NCI-H510A (cell line): ENCODE data around the gene CRYGS.
"Not testable (repeated sequence)": the region's sequence is repeated elsewhere in the genome, so short reads cannot be mapped to it uniquely, and the experiment has no call there.

Experiments
- DNase-seq: peaks from one replicate; lab custom pipeline; 2025; lab: John Stamatoyannopoulos, UW

Gene CRYGS

DNA sequence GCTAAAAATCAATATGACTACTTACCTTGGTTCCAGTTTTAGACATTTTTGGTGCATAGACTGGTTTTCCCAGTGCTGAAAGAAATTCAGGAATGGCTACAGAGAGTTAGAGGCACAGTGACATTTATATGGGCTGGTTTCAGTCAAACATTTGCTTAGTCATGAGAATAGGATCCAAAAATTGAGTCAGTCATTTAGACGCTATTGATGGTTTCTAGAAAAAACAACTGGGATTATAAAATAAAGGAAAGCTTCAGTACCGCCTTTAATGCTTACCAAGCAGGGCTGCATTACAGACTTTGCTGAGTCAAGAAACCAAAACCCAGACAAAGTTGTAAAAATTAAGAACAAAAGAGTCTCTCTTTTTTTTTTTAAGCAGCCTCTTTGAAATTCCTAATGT lies at the start of gene CRYGS:
TSS of gene CRYGS (minus strand) at position 100 of the 400 bp plus-strand sequence. CDS start at position 46, 54 bp downstream.
- DNase-seq = no peak

DNA sequence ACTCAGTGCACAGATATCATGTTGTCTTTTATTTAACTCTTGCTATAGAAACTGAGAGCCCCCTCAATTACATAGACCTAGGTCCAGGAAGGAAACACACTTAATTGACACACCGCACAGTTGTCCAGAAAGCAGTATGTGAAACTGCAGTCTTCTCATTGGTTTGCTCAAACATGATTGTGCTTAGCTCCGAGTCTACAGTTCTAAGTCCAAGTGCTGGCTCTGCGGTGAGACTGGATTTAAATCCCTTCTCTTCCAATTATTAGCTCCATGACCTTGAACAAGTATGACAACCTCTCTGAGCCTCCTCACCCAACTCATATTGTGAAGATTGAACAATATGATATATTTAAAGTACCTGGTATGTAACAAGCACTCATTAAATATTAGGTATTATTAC lies 49.7 kb upstream of the CRYGS start:
- no peak for DNase-seq

DNA sequence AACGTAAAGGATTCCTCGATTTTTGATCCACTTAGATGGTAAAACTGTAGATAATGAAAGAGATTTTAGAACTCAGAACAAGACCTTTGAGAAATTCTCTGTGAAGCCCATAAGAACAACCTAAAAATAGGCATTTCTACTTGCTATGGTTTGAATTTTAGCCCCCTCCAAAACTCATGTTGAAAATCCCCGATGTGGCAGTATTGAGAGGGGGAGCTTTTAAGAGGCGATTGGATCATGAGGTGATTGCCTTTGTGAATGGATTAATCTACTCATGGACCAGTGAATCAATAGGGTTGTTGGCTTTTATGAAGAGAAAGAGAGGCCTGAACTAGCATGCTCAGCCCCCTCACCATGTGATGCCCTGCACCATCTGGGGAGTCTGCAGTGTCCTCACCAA lies 48.5 kb upstream of the CRYGS start:
- no peak for DNase-seq

DNA sequence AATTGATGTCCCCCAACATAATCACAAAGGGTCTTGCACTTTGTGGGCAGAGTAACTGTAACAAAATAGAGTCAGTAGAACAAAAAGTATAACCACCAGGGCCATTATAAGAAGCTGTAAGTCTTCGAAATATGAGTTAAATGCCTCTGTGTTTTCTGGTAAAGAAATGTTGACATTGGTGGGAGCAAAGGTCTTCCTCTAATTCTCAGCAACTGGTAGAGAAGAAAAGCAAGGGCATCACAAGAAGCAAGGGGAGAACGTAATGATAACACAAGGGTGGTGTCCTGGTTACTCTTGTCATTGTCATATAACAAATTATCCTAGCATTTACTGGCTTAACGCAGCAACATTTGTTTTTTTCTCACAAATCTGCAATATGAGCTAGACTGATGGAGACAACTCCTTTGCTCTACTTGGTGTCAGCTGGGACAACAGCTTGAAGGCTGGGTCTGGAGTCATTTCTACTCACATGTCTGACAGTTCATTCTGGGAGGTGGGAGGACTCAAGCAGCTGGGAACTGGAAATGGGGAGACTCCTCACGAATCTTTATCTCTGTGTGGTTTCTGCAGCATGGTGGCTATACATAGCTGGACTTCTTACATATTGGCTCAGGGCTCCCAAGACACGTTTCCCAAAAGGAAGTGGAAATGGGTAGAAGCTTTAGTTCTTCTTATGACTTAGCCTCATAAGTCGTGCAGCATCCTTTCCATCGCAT lies 46.6 kb upstream of the CRYGS start:
- DNase-seq = no peak

DNA sequence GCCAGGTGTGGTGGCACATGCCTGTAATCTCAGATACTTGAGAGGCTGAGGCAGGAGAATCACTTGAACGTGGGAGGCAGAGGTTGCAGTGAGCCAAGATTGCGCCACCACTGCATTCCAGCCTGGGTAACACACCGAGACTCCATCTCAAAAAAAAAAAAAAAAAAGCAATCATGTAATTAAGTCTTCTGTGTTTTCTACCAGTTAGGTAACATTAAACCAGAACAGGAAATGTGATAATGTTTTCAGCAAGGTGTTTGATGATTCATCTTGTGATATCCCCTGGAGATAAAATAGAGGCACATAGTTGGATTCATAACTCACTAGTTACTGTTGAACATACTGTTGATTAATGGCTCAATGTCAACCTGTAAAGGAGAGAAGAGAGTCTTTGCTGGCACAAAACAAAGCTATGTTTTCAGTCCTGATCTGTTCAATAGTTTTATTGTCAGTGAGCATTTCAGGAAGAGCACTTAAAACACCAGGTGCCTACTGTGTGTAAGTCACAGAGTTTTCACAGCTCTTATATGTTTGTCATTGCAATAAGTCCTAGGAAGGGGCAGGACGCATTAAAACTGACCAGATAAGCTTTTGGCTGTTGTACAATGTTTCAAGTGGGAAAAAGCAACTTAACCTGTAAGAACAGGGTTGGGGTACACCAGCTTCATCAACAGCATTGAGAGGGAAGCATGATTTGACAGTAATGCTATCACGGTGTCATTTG lies 45.8 kb upstream of the CRYGS start:
- DNase-seq = no peak

DNA sequence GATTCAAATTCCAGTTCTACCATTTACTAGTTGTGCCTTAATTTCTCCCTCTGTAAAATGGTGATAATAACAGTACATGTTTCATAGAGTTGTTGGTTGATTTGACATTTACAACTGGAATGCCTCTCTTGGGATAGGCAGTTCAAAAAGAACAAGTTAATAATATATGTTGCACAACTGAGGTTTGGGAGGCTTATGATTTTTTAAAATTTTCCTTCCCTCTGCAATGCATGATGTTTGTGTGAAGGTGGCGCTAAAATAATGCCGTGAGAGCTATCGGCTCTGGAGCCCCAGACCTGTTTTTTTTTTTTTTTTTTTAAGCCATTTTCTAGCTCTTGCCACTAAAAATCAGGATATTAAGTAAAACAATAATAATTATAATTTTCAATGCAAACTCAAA lies 44.9 kb upstream of the CRYGS start:
- DNase-seq = no peak

DNA sequence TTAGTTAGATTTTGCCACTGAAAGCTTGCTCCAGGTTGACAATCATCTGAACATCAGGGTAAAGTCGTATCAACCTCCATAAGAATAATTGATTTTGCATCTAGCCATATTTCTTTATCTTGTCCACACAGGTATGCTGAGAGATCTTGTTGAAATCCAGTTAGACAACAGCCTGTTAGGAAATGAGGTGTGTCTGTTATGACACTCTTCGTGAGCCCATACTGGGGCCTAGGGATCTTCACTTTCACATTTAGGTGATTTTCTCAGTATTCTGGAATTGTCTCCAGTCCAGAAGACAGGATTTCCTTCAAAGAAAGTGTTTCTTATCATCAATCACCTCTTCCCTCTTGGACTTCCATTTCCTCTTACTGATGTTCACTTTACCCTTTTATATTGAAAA lies 44.5 kb upstream of the CRYGS start:
- no peak for DNase-seq

DNA sequence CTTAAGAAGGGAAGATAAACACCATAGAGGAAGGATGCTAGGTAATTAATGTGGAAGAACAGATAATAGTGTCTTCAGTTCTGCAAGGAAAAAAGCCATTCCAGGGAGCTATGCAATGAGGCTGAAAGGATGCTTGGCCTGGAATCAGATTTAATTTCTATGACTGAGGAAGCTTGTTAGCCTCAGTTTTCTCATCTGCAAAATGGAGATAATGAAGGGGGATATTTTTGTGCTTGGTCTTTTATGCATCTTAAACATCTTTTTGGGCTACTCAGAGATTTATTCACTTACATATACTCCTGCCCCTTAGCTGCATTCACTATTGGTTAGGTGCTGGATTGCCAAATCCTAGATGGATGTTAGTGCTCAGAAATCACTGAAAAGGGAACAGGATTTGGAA lies 43.0 kb upstream of the CRYGS start:
- DNase-seq = no peak

DNA sequence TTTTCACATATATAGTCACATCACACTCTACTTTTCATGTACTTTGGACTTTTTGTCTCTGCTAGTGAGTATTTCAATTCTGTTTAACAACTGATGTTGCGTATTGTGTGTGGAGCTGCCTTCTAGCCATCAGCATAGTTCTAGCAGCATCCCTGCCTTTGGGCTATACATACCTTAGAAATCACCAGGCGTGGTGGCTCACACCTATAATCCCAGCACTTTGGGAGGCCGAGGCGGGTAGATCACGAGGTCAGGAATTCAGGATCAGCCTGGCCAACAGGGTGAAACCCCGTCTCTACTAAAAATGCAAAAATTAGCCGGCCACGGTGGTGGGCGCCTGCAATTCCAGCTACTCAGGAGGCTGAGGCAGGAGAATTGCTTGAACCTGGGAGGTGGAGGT lies 42.1 kb upstream of the CRYGS start:
- DNase-seq = not testable (repeated sequence)

DNA sequence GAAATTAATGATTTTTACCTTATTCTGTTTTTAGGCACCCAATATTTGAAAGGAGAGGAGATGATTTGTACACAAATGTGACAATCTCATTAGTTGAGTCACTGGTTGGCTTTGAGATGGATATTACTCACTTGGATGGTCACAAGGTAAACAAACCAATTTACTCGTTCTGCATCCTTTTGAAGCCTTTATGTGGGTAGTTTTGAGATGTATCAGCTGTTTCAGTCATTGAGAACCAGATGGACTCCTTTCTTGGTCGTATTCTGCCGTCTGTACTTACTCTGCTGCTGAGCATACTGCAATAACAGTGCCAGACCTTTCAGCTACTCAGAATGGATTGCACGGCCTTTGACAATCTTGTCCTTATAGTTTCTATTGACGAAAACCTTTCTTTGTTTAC lies 39.7 kb upstream of the CRYGS start:
- no peak for DNase-seq

DNA sequence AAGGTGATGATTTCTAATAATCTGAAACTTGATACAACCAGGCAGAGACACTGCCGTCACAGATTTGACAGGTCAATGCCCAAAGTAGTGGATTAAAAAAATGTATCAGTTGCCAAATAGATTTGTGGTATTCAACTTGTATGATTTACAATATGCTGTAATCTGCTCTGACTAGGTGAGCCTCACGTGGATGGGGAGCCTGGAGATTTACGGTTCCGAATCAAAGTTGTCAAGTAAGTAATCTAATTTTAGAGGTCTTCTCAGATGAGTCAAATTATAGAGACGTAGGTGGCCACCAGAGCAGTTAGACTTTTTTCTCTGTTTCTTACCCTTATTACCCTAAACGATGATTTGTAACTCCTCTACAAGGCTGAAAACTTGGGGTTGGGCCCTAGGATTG lies 38.4 kb upstream of the CRYGS start:
- DNase-seq = no peak

DNA sequence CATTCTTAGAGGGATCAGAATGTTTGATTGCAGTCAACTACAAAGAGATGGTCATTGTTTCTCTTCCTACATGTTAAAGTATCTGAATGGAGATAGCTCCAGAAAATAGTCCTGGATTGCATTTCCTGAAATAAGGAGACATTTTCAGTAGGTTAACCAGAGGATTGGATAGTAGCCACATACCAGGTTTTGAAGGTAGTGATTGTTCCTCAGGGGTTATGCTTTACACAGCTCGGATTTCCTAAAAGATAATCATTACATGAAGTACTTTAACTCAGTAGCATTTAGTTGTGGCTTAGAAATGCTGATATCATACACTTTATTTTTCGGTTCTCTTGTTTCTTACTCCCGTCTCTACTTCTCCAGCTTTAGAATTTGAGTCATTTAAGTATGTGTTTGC lies 36.6 kb upstream of the CRYGS start:
- DNase-seq = no peak

DNA sequence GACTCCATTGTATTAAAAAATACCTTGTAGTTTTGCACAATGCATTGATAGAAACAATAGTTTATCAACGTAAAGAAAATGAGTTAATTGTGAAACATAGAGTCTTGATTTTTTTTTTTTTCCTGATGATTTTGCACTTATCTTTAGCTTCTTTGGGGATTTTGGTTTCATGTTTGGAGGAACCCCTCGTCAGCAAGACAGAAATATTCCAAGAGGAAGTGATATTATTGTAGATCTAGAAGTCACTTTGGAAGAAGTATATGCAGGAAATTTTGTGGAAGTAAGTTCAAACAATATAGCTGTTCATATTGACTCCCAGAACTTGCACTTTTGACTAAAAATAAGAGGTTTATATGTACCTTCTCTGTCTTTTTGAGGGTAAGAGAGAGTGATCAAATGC lies 33.3 kb upstream of the CRYGS start:
- no peak for DNase-seq

DNA sequence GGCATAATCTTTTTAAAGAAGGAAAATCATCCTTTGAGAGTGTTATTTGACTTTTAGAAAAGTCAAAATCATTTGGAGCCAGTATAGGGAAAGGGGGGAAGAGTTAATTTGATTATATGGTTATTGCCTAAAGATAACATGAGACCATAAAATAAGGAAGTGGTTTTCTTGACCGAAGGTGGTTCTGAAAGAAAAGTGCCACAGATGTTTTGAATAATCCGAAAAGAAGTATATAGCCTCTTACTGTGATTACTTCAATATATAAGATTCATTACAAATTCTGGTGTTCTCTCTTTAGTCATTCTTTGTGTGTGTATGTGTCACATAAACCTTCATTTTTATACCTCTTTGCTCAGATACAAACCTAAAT lies 27.4 kb upstream of the CRYGS start:
- DNase-seq = no peak

DNA sequence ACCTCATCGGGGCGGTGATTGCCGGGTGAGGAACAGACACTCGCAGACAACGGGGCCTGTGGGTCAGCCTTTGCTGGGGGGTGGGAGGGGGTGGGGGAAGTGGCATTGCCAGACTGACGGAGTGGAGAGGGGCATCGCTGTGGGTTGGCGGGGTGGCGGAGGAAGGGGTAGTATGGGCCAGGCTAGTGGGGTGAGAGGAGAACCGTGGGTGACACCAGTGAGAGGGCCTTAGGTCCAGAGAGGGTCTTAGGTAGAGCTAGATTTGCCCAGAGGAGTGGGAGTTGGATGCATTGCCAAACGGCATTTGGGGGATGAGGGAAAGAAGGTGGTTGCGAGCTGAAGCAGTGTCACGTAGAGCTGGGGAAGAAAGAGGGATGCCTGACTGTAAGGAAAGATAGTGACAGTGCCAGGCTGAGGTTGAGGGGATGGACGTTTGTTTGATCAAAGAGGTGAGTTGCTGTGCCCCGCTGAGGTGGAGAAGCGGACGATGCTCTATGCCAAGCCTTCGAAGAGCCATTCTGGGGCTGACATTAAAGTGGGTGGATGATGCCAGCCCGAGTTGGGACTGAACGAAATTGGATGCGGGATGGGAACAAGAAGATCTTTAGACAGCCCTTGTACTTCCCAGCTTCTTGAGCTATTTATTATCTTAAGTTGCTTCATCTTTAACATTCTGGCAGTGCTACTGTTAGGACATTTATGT lies 26.9 kb upstream of the CRYGS start:
- DNase-seq = no peak

DNA sequence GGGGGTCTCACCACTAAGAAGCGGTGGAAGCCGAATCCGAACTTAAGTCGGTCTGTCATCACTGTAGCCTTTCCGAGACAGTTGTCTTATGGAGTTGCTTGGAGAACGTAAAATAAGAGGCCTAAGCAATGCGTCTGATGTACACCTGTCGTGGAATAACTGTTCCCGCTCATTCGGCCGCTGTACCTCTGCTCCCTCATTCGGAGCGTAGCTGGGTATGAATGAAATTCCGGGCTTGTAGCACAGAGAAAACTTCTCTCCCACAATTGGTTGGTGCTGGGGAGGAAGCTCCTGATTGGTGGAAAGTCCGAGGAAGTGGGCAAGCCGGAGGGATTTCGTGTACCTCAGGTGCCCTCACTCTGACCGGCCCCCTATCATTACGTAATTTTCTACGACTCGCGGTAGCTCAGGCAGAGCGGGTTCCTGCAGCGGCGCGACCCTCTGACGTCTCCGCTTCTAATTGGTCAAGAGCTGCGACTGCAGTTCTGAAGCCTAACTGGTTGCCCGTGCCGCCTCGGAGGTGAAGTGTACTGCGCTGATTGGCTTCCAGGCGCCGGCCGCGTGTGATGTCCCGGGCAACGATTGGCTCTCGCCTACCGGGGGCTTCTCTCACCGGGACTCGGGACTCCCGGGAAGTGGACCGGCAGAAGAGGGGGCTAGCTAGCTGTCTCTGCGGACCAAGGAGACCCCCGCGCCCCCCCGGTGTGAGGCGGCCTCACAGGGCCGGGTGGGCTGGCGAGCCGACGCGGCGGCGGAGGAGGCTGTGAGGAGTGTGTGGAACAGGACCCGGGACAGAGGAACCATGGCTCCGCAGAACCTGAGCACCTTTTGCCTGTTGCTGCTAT lies 26.1 kb upstream of the CRYGS start, which contains the start of gene DNAJB11:
TSS of gene DNAJB11 (plus strand) at position 625 of the 845 bp plus-strand sequence. CDS start at position 803, 178 bp downstream.
- peak; percentile 95 for DNase-seq

DNA sequence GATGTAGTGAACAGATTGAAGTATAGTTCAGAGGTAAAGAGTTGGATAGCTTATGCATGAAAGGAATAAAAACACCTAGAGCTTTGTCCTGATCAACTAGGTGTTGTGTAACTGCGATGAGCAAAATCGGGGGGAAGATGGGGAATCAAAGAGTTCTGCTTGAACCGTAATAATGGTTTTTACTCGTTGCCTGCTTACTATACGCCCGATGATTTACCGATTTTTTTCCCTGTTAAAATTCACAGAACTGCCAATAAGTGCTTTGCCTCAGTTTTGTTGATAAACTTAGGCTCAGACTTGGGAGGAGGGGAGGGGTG lies 25.6 kb upstream of the CRYGS start:
- DNase-seq = no peak

DNA sequence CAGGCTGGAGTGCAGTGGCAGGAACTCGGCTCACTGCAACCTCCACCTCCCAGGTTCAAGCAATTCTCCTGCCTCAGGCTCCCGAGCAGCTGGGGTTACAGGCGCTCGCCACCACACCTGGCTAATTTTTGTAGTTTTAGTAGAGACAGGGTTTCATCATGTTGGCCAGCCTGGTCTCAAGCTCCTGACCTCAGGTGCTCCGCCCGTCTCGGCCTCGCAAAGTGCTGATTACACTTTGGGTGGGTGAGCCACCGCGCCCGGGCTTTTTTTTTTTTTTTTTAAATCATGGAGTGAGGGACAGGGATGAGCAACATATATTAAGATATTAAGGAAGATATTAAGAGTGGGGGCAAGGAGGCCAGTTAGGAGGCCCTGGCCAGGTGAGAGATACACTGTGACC lies 25.2 kb upstream of the CRYGS start:
- DNase-seq = not testable (repeated sequence)

DNA sequence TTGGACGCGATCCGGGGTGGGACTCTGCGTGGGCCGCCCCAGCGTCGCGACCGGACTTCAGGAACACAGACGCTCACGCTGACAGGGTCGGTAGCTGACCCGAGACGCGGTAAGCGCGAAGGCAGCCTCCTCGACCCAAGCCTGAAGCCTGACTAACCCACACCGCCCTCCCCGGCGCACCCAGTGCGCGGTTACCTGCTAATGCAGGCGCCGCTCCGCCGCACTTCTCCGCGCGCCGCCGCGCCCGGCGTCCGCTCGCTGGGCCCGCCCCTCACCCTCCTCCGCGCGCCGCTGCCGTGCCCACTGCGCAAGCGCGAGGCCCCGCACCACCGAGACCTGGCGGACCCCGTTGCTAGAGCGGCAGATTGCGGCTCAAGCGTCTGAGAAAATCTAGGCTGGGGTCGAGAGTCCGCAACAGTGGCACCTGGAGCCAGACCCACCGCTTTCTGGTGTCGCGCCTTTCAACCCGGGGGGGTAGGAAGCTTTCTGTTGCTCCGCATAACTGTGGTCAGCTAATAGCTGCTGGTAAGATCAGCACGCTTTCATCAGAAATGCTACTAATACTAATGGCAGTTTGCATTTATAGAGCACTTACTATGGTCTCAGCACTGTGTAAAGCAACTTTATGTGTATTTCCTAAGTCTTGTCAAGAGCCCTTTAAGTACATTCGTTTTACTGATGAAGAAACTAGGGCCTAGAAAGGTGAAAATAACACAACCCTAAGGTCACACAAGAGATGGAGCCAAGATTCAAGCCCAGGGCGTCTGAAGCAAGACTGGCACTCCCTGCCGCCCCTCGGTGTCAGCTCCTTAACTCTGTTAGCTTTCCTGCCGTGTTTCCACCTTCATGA lies 23.1 kb upstream of the CRYGS start, which contains the start of gene TBCCD1:
TSS of gene TBCCD1 (minus strand) at position 268 of the 850 bp plus-strand sequence. CDS start 3,010 bp downstream, outside the sequence.
- DNase-seq = peak; percentile 62

DNA sequence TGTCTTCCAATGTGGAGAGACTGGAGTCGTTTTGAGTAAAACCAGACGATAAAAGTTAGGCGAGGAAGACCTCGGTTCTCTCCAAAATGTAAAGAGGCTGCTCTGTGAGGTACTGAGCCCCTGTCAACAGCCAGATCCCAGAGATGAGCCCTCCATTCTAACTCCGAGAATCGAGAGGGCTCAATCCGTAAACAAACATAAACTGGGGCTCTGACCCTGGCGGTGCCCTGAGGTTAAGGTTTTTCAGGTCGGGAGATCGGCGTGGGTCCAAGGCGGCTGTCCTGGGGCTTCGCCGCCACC lies 22.5 kb upstream of the CRYGS start:
- no peak for DNase-seq

DNA sequence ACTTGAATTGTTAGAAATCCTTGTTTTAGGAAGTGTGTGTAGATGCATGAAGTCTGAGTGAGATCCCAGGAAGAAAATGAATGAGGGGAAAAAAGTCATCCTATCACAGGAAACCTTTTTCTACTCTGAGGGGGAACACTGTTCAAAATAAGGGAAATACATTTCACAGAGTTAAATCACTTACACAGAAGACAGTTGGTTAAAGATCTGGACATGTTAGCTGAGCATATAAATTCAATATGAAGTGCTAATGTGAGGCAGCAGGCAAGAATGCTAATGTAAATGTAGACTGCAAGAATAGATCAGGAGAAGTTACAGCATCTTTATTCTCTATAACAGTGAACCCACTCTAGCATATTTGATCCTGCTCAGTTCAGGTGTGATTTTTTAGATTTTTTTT lies 20.4 kb upstream of the CRYGS start:
- DNase-seq = no peak
